ENCODE results near the gene CCDC91.
A peak's percentile ranks its signal among the peaks of the same experiment; 100 is the strongest.

DNA sequence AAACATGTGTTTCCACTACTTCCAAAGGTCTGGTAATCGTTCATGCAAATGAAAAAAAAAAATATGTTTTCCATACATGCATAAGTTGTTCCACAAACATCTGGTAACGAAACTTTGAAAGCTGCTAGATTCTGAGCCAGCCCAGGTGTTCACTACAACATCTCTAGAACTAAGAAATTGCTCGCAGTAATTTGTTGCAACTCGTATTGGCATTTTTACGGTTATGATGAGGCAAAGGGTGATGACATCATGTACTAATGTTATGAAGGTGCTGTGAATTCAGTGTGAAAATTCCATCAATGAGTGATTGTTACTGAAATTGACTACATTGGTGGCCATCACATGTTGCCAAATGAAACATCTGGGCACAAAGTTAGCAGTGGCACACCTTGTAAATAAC lies 31.9 kb upstream of the CCDC91 start:
- TF ChIP-seq JUNB (CRISPR knock-in tag; conservative IDR thresholded peaks at IDR 0.05) (no peak), SMARCA5 (IDR thresholded peaks at IDR 0.05) (no peak), SRSF1 (IDR thresholded peaks at IDR 0.05; ENCODE audit: low read depth, low read length) (no peak), TAL1 (IDR thresholded peaks at IDR 0.05) (no peak), POLR2AphosphoS5 (IDR thresholded peaks at IDR 0.05; ENCODE audit: control insufficient read depth, insufficient read depth, low read depth, low read length) (no peak), ZNF263 (CRISPR knock-in tag; IDR thresholded peaks at IDR 0.05; ENCODE audit: borderline replicate concordance) (no peak), ZNF146 (CRISPR knock-in tag; IDR thresholded peaks at IDR 0.05; ENCODE audit: unreplicated experiment) (no peak), CHD2 (IDR thresholded peaks at IDR 0.05; ENCODE audit: low read depth, low read length) (no peak)
- TF ChIP-seq, protein P1, sequence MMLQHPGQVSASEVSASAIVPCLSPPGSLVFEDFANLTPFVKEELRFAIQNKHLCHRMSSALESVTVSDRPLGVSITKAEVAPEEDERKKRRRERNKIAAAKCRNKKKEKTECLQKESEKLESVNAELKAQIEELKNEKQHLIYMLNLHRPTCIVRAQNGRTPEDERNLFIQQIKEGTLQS (IDR thresholded peaks at IDR 0.05), result peak; percentile 74
- TF ChIP-seq, protein P1 (CRISPR knock-in tag; conservative IDR thresholded peaks at IDR 0.05), result no peak
- TF ChIP-seq, protein P2, sequence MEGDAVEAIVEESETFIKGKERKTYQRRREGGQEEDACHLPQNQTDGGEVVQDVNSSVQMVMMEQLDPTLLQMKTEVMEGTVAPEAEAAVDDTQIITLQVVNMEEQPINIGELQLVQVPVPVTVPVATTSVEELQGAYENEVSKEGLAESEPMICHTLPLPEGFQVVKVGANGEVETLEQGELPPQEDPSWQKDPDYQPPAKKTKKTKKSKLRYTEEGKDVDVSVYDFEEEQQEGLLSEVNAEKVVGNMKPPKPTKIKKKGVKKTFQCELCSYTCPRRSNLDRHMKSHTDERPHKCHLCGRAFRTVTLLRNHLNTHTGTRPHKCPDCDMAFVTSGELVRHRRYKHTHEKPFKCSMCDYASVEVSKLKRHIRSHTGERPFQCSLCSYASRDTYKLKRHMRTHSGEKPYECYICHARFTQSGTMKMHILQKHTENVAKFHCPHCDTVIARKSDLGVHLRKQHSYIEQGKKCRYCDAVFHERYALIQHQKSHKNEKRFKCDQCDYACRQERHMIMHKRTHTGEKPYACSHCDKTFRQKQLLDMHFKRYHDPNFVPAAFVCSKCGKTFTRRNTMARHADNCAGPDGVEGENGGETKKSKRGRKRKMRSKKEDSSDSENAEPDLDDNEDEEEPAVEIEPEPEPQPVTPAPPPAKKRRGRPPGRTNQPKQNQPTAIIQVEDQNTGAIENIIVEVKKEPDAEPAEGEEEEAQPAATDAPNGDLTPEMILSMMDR (IDR thresholded peaks at IDR 0.05 in 2 of 3, conservative IDR thresholded peaks at IDR 0.05 in 1 of 3; ENCODE audit: insufficient read depth in 2 of 3, low read depth in 1 of 3, low read length in 3 of 3), result no peak
- TF ChIP-seq, protein P3, sequence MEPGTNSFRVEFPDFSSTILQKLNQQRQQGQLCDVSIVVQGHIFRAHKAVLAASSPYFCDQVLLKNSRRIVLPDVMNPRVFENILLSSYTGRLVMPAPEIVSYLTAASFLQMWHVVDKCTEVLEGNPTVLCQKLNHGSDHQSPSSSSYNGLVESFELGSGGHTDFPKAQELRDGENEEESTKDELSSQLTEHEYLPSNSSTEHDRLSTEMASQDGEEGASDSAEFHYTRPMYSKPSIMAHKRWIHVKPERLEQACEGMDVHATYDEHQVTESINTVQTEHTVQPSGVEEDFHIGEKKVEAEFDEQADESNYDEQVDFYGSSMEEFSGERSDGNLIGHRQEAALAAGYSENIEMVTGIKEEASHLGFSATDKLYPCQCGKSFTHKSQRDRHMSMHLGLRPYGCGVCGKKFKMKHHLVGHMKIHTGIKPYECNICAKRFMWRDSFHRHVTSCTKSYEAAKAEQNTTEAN (CRISPR knock-in tag; IDR thresholded peaks at IDR 0.05), result no peak
